Measurements from ENCODE around the gene EBF3. TPM values are rescaled to one million over a fixed set of nuclear protein-coding genes. Genes with fewer than 3 reads are reported as not detected.
"Not testable (repeated sequence)": the region's sequence is repeated elsewhere in the genome, so short reads cannot be mapped to it uniquely, and the experiment has no call there.

Gene EBF3
- total RNA-seq, 4 donors from 2014 or later, result 1.4 to 4.2 (median 2.4) TPM

DNA sequence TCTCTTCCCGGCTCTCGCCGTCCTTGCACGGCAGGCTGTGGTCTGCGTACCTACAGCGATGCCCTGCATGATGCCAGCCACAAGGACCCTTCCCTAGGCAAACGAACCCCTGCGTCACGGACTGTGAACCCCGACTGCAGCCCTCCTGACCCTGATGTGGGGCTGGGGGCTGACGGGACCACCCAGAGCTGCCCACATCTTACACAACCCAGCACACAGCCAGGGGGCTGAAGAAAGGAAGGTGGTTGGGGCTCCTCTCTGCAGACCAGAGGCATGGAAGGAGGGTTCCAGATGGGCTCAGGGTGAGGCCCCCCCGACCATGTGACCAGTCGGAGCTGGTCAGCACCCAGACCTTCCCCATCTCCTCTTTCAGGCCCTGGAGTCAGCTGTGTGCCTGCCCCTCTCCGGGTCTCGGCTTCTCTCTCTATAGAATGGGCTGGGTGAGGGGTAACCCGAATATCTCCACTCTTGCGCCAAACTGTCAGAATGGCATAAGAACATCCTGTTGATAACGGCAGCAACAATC, 41.4 kb downstream of the EBF3 start:
- Histone ChIP-seq H3K27ac (no peak overlapping the region), H3K27me3 (no peaks in the 10 kb centered on the region), H3K36me3 (no peaks in the 10 kb centered on the region), H3K4me3 (no peak overlapping the region), H3K9me3 (no peaks in the 10 kb centered on the region), H3K4me1 (no peaks in the 10 kb centered on the region)
- peak in 1 of 2 donors; percentile 59 for DNase-seq (ENCODE audit: low spot score in 2 of 2)
- 89% methylated on average over 17 of the region's 18 CpGs for WGBS
- TF ChIP-seq POLR2A (IDR thresholded peaks at IDR 0.05) (no peak), POLR2AphosphoS5 (IDR thresholded peaks at IDR 0.05) (no peak), EP300 (IDR thresholded peaks at IDR 0.05) (no peak)
- TF ChIP-seq, protein P1, sequence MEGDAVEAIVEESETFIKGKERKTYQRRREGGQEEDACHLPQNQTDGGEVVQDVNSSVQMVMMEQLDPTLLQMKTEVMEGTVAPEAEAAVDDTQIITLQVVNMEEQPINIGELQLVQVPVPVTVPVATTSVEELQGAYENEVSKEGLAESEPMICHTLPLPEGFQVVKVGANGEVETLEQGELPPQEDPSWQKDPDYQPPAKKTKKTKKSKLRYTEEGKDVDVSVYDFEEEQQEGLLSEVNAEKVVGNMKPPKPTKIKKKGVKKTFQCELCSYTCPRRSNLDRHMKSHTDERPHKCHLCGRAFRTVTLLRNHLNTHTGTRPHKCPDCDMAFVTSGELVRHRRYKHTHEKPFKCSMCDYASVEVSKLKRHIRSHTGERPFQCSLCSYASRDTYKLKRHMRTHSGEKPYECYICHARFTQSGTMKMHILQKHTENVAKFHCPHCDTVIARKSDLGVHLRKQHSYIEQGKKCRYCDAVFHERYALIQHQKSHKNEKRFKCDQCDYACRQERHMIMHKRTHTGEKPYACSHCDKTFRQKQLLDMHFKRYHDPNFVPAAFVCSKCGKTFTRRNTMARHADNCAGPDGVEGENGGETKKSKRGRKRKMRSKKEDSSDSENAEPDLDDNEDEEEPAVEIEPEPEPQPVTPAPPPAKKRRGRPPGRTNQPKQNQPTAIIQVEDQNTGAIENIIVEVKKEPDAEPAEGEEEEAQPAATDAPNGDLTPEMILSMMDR (IDR thresholded peaks at IDR 0.05), result no peak

DNA sequence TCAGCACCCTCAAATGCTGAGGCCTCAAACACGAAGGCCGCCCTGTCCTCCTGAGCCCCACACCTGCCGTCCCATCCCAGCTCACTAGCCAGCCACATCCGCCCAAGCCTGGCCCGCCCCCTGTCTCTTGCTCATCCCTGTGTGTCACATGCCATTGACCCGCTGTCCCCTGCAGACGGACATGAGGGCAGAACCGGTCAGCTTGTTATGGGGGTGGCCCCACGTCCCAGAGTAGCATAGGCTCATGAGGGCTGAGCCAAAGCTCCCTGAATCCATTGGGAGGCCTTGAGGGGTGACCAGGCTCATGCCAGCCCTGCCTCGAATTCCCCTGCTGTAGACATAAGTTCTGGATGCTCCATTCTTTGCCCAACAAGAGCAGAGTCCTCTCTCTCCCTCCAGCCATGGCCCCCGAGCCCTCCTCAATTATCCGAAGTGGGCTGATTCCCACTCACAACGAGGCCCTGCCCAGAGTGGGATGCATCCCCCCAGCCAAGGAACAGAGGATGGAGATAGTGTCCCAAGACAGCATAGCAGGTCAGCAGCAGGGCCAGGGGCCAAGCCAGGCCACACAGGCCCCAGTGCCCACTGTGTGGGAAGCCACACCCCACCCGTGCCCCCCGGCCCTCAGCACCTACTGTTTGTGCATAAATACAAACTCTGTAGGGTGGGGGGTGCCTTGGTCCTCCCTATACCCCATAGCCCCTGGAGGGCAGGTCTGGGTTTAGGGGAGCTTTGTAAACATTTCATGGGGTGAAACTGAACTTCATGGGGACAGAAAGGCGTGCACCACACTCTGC, 42.1 kb downstream of the EBF3 start:
- Histone ChIP-seq H3K27me3 (no peaks in the 10 kb centered on the region), H3K4me3 (no peak overlapping the region), H3K36me3 (no peaks in the 10 kb centered on the region), H3K9me3 (no peaks in the 10 kb centered on the region), H3K27ac (no peak overlapping the region), H3K4me1 (no peaks in the 10 kb centered on the region)
- no peak for DNase-seq (ENCODE audit: low spot score in 2 of 2)
- no peak for TF ChIP-seq EP300 (IDR thresholded peaks at IDR 0.05)
- TF ChIP-seq, protein P1 (IDR thresholded peaks at IDR 0.05), result no peak
- no peak for TF ChIP-seq POLR2AphosphoS5 (IDR thresholded peaks at IDR 0.05)
- TF ChIP-seq POLR2A (IDR thresholded peaks at IDR 0.05), result no peak
- WGBS, result 96% methylated on average over 8 of the region's 16 CpGs

DNA sequence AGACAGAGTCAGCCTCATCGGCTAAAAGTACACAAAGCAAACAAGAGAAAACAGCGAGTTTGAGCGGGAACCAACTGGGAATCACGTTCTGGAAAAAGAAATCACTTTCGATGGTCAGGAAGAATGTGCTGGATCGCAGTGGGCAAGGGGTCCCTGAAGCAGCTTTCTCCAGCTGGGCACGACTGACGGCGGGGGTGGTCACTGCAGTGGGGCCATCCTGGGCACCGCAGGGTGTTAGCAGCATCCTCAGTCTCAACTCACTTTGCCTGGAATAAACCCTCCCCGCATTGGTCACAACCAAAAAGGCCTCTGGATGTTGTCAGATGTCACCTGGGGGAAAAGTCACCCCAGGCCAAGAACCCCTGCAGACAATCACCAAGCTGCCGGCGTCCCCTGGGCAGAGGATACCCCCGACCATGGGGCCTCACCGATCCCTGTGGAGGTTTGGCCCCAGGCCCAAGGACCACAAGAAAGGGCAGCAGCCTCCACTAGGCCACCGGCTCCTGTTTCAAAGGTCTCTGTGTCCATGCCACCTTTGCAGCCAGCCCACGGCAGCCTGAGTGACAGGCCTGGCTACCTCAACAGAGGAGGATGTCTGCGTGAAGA, 42.9 kb downstream of the EBF3 start:
- 95% methylated on average over 10 of the region's 18 CpGs for WGBS
- no peak overlapping the region for H3K27ac ChIP-seq
- H3K4me3 ChIP-seq, result no peak overlapping the region
- no peaks in the 10 kb centered on the region for H3K36me3 ChIP-seq
- H3K27me3 ChIP-seq, result no peaks in the 10 kb centered on the region
- no peaks in the 10 kb centered on the region for H3K4me1 ChIP-seq
- no peaks in the 10 kb centered on the region for H3K9me3 ChIP-seq
- no peak for DNase-seq (ENCODE audit: low spot score in 2 of 2)
- TF ChIP-seq POLR2A (IDR thresholded peaks at IDR 0.05), result no peak
- TF ChIP-seq, protein P1 (IDR thresholded peaks at IDR 0.05), result no peak
- TF ChIP-seq EP300 (IDR thresholded peaks at IDR 0.05), result no peak
- TF ChIP-seq POLR2AphosphoS5 (IDR thresholded peaks at IDR 0.05), result no peak

DNA sequence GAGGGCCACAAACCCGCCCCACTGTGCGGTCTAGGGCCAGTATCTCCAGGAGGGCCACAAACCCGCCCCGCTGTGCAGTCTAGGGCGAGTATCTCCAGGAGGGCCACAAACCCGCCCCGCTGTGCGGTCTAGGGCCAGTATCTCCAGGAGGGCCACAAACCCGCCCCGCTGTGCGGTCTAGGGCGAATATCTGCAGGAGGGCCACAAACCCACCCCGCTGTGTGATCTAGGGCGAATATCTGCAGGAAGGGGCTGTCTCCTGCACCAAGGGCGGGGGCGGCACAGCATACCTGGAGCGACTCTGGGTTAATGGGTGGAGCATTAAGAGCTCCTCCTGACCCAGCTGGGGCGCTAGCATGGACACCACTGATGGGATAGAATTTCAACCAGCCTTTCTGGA, 43.9 kb downstream of the EBF3 start:
- not testable (repeated sequence) for H3K9me3 ChIP-seq, H3K27me3 ChIP-seq, H3K4me1 ChIP-seq, H3K4me3 ChIP-seq, H3K27ac ChIP-seq, H3K36me3 ChIP-seq
- WGBS, result 95% methylated on average over 5 of the region's 18 CpGs
- peak in 1 of 2 donors; percentile 47 for DNase-seq (ENCODE audit: low spot score in 2 of 2)

DNA sequence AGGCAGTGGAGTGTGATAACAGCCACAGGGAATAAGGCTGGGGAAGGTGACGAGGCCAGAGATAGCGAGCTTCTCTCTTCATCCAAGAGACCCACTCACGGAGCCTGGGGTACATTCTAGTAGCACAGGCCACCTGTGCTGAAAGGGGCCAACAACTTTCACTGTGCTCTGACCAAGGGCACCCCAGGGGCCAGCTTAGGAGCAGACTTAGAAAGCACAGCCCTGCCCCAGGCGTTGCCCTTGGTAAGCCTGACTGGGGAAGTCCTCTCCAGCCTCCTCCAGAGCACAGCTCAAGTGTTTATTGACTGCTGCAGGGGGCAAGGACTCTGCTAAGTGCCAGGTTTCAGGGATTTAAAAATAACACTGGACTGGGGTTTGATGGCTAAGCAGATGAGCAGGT, 44.7 kb downstream of the EBF3 start:
- Histone ChIP-seq H3K4me1 (no peaks in the 10 kb centered on the region), H3K9me3 (no peaks in the 10 kb centered on the region), H3K27me3 (no peaks in the 10 kb centered on the region), H3K4me3 (no peak overlapping the region), H3K27ac (no peak overlapping the region), H3K36me3 (no peaks in the 10 kb centered on the region)
- TF ChIP-seq POLR2AphosphoS5 (IDR thresholded peaks at IDR 0.05), result no peak
- no peak for TF ChIP-seq POLR2A (IDR thresholded peaks at IDR 0.05)
- no peak for TF ChIP-seq EP300 (IDR thresholded peaks at IDR 0.05)
- TF ChIP-seq, protein P1 (IDR thresholded peaks at IDR 0.05), result no peak
- WGBS, result 82% methylated on average over 4 of the region's 4 CpGs
- no peak for DNase-seq (ENCODE audit: low spot score in 2 of 2)

All from suprapubic skin (tissue), 4 donors.